Measurements from ENCODE around the gene C22orf23.
"Not testable (repeated sequence)": the region's sequence is repeated elsewhere in the genome, so short reads cannot be mapped to it uniquely, and the experiment has no call there.

The C22orf23 gene

DNA sequence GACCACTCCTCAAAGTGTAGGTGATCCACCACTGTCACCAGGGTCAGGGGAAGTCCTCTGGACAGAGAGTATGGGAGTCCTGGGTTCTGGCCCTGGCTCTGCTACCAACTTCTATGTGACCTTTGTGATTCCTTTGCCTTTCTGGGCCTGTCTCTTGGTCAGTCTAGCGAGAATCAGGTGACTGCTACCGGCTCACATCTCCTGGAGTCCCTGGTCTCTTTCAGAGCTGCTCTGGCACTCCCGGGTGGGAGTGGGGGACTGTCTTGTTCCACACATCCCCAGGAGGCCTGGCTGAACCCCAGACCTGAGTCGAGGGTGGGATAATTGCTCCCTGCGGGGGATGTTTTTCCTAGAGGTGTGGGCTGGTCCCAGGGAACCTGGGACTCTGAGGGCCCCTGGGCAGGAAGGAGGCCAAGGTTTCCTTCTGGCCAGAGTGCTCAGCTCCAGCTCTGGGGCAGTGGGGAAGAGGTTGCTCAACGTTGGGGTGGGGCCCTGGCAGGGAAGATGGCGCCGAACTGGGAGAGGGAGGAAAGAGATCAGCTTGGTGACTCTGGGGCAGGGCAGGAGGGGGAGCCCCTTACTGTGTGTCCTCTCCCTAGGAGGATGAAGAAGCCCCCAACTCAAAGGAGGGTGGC lies 28.9 kb upstream of the C22orf23 start:
- no peak for DNase-seq (ENCODE audit: low spot score)

DNA sequence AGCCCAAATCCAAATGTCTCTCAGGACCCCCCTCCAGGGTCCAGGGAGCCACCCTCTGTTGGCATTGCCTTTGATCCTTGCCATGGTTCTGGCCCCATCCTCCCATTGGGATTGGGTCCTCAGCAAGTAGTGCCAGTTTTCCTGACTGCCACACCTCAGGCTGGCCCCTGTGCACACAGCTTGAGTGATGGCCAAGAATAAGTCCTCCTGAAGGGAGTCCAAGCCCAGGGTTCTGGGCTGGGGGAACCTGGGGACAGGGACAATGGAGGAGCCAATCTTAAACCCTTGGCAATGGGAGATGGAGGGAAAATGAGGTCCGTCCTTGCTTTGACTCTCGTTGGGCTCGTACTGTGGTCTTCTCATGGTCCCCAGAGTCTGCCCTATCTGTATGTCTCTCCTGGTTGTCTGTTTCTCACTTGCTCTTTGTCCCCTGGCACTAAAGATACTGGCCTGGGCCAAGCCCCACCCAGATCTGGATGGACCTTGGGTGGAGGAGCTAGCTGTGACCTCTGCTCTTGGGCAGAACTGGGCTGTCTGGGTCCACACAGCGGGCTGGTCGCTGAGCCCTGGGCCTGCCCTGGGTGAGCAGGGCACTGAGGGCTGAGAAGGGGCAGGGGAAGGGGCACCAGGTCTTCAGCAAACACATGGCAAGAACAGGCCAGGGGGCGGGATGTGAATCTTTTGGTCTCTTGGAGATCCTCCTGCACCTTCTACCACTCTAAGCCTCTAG lies 28.0 kb upstream of the C22orf23 start:
- DNase-seq (ENCODE audit: low spot score) = no peak

DNA sequence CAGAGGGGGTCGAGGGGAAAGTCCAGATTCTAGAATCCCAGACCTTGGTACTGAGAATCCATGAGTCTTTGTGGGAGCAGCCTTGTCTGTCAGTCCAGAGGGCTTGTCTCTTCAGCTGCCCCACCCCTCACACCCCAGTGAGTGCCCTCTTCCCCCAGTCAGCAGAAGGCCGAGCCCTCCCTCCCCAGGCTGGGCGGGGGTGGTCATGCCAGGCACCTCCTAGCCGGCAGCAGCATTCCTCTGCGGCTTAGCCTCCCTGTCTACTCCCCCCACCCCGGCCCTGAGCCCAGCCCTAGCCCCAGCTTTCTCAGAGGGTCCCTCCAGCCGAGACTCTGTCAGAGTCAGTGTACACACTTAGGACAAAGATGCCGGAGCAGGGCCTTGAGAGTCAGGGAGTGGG lies 26.4 kb upstream of the C22orf23 start:
- no peak for DNase-seq (ENCODE audit: low spot score)

DNA sequence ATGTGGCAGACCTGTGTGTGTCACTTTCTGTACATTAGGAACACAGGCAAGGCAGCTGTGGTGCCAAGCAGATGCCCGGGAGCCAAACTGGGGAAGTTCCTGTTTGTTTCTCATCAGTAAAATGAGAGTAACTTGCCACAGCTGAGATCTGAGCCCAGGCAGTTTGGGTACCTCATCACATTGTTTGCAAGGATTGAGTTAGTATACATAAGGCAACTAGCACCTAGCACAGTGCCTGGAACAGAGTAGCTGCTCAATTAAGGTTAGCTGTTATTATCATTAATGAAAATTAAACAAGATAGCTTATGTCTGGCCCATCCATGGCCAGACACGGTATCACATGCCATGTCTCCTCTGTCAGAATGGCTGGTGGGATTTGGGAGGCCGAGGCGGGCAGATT lies 23.1 kb upstream of the C22orf23 start:
- no peak for DNase-seq (ENCODE audit: low spot score)

DNA sequence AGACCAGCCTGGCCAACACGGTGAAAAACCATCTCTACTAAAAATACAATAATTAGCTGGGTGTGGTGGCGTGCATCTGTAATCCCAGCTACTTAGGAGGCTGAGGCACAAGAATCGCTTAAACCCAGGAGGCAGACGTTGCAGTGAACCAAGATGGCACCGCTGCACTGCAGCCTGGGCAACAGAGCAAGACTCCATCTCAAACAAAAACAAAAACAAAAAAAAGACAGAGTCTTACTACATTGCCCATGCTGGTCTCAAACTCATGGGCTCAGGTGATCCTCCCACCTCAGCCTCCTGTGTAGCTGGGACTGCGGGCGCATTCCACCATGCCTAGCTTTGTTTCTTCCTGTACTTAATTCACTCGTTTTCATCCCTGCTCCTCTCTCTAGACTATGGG lies 22.6 kb upstream of the C22orf23 start:
- DNase-seq (ENCODE audit: low spot score) = not testable (repeated sequence)

DNA sequence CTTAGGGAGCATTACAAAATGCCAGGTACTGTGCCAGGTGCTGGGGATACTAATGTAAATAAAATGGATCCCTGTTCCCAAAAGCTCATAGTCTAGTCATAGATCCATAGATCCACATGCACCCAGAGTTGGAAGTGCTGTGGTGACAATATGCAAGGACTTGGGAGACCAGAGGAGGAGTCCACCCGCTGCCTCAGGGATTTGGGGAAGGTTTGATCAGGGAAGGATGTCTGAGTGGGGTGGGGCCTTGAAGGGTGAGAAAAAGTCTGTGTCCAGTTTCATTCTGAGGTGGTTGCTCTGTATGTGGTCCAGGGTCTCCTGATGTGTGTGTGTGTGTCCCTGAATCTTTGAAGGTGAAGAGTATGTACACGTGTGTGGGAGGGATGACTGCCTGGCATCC lies 21.8 kb upstream of the C22orf23 start:
- DNase-seq (ENCODE audit: low spot score) = no peak

DNA sequence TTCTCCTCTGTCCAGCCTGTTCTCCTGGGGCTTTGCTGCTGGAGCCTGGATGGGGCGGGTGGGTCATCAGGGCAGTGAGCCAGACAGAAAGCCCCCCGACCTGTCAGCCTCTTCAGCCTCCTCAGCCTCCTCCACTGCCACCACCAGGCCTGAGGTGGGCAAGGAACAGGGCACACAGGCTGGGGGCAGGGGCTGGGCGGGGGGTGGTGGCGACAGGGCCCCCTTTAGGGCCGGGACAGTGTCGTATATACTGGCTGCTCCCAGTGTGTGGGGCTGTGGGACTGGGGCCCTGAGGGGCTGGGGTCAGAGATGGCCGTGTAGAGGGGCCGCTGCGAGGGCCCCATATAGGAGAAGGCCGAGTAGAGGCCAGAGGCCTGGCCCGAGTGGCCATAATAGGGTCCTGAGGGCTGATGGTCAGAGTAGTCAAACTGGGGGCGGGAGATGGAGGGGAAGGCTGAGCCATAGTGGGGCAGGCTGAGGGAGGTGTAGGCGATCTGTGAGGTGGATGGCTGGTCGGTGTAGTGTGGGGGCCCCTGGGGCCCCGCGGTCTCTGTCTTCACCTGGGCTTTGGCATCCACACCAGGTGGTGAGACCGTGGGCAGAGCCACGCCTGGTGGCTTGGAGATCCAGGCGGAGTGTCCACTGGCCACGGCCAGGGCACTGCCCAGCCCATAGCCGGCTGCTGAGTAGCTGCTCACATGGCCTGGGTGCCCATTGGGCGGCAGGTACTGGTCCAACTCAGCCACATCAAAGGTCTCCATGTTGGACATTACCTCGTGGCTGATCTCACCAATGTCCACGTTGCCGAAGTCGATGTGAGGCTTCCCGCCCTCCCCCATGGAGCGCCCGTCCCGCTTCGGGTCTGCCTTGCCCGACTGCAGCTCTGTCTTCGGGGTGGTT lies 20.1 kb upstream of the C22orf23 start:
- no peak for DNase-seq (ENCODE audit: low spot score)

DNA sequence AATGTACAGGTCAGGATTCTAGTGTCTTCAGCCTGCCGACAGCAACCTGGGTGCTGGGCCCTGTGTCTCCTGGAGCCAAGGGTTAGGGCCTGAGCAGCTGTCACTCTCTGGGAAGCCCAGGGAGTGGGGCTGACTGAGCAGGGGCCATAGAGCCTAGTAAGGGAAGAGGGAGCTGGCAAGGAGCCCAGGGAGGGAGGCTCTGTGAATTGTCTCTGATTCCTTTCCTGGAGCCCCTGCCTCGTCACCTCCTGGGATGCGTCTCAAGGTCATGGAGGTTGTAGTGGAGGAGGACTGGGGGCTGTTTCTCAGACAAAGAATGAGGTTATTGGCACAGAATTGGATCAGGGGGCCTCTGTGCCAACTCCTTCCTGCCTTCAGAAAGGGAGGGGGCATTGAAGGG lies 19.1 kb upstream of the C22orf23 start:
- no peak for DNase-seq (ENCODE audit: low spot score)

DNA sequence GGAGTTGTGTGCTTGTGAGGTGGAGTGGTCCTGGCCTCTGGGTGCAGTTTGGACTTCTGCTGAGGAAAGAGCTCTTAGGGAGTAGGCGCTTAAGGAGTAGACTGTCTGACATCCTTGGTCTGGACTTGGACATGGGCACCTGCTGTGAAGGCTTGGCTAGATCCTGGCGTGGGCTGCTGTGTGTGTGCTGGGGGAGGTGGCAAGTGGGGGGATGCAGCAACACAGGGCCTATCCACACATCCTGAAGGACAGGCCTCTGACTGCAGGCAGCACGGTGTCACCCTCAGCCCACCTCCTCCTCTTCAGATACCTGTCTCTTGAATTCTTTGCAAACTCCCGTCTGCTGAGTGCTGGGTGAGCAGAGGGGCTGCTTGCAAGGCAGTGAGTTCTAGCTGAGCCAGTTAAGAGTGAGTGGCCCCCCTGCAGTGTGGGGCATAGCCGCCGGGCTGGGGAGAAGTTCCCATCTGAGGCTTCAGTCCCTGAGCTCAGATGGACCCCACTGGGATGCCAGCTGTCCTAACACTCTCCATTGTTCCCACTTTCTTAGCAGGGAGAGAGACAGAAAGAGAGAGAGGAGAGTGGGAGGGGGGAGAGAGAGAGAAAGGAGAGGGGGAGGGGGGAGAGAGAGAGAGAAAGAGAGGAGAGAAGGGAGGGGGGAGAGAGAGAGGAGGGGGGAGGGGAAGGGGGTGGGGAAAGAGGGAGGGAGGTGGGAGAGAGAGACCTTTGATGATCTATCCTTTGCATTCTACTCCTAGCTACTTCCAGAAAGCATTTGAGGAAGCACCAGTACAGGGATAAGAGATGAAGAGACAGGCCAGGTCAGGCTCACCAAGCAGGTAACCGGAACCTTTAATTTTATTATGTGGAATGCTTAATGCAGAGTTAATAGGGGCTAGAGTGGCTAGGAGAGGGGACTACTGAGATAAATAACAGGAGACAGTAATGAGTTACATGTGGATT lies 18.4 kb upstream of the C22orf23 start:
- no peak for DNase-seq (ENCODE audit: low spot score)

DNA sequence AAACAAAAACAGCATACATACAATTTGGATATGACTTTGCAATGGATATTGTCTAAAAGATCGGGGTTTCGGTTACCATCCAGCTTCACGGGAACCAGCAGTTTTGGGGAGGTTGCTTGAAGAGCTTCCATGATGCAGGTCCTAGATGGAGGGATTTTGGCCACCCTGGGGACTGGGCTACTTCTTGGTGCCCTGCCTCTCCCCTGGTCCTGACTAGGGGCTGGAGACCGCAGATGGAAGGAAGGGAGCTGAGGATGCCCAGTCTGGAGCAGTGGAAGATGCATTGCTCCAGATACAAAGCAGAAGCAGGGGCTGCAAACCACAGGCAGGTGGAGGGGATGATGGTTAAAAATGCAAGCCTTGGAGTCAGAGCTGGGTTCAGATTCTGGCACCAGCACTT lies 17.5 kb upstream of the C22orf23 start:
- DNase-seq (ENCODE audit: low spot score) = no peak

DNA sequence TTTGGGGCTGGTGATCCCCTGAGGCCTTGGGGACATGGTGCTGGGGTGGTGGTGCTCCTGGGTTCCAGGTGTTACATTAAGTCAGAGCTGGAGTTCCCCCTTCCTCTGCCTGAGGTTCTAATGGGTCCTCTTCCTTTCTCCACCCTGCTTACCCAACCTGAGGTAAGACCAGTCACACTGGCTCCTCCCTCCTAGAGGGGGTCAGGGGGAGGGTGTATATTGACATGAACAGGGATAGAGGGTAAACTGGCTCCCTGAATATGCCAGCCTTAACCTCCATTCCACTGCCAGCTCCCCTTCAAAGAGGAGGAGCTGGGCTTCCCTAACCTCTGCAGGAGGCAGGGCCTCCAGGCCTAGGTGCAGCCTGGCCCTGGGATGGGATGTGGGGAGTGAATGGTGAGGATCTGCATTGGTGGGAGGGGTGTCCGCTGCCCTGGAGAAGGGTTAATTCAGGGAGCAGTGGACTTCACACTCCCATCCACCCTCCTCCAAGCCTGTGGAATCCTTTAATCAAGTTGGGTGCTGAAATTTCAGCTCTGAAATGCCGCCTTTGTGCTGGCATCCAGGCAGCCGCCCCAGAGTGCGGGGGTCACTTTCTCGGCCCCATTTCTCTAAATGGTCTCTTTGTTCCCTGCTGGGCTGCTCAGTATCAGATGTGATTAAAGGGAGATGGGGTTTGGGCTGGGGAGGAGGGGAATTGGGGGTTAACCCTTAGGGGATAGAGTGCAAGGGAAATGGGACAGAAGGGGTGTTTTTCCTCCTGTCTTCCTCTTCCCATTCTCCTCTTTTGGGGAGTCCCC lies 15.3 kb upstream of the C22orf23 start:
- DNase-seq (ENCODE audit: low spot score) = no peak

DNA sequence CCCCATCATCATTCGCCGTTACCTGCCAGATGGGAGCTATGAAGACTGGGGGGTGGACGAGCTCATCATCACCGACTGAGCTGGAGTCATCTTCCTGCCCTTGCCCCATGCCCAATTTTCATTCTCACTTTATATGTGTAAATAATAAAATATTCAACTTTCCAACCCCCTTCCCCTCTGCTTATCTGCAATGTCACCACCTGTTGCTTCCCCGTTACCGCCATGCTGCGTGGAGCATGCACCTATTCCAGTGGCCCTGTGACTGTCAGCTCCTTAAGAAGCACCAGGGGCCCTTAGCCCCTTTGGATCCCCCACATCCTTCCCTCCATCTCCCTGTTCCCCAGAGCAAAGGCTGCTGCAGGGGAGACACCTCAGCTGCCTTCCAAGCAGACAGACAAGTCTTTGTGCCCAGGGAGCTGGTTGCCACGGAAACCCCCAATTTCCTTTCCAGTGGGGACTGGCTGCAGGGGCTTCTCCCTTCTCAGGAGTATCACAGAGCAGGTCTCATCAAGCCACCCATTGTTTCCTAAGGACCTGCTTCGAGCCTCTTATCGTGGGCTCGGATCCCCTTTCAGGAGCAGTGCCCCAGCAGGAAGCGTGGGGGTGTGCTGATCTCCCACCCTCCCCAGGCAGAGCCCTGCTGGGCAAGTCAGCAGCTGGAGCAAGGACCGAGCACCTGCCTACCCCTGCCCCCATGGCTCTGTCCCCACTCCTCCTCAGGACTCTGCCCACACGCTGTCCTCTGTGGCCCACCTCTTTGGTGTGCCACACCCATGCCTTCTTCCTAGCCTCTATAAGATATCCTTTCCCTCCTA lies 14.4 kb upstream of the C22orf23 start:
- DNase-seq (ENCODE audit: low spot score) = no peak

DNA sequence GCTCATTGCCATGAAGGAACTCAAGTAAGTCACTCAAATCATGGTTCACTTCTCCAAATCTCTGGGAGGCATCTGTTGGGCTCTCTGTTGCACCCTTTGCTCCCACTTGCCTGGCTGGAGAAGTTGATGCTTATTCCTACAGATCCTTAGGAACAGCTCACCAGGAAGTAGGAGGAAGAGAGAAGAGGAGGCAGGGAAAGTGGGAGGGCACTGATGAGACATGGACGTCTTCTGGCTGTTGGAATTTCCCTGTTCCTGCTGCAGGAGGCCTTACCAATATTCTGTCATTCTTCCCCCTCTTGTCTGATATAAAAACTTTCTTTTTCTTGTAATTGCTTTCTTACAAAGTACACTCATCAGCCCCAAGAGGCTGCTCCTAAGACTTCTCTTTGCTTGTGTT lies 13.7 kb upstream of the C22orf23 start:
- no peak for DNase-seq (ENCODE audit: low spot score)

DNA sequence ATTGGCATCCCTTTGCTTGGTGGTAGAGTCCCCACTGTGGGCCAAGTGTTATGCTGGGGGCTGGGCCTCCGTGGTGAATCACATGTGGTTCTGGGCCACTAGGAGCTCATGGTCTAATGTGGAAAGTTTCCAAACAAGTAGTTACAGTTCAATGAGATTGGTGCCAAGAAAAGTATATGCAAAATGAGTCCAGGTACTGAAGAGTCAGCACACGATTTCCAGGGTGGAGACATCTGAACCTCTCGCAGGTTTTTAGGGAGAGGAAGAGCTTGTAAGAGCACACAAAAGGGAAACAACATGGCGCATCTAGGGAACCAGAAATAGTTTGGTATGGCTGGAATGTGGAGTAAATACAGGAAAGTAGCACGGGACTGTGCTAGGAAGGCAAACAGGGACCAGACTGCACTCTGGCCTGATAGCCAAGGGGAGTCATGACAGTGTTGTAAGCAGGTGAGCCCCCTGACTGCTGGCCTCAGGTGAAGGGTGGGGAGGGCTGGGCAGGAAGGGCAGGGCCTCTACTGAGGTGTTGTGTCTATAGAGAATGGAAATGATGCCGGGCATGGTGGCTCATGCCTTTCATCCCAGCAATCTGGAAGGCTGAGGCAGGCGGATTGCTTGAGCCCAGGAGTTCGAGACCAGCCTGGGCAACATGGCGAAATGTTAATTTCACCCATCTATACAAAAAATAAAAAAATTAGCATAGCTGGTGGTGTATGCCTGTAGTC lies 12.7 kb upstream of the C22orf23 start:
- DNase-seq (ENCODE audit: low spot score) = no peak

DNA sequence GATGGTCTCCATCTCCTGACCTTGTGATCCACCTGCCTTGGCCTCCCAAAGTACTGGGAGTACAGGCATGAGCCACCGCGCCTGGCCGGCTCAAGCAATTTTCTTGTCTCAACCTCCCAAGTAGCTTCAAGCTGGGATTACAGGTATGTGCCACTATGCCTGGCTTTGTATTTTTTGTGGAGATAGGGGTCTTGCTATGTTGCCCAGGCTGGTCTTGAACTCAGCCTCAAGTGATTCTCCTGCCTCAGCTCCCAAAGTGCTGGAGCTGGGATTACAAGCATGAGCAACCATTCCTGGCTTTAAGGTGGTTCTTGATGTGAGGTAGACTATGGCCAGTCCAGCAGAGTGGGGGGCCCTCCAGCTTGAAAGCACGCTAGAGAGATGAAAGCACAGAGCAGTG lies 7.7 kb upstream of the C22orf23 start:
- no peak for DNase-seq (ENCODE audit: low spot score)

DNA sequence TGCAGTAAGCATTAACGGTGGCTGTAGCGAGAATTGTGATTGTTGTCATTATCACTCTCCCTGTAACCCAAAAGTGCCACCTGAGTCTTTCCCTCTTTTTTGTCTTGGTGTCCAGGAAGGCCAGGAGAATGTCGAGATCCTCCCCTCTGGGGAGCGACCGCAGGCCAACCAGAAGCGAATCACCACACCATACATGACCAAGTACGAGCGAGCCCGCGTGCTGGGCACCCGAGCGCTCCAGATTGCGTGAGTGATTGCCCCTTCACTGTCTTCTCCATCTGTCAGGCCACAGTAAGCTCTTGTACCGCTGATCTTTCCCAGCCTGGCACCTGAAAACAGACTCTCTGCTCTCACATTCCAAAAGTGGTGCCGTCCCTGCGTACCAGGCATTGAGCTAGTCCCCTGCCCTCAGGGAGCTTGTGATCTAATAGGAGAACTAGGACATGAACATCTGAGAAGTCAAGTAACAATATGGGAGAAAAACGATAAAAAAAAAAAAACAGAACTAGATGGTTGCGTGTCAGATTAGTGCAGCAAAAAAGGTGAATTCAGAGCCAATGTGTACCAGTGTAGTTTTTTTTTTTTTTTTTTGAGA lies 5.9 kb upstream of the C22orf23 start:
- no peak for DNase-seq (ENCODE audit: low spot score)

DNA sequence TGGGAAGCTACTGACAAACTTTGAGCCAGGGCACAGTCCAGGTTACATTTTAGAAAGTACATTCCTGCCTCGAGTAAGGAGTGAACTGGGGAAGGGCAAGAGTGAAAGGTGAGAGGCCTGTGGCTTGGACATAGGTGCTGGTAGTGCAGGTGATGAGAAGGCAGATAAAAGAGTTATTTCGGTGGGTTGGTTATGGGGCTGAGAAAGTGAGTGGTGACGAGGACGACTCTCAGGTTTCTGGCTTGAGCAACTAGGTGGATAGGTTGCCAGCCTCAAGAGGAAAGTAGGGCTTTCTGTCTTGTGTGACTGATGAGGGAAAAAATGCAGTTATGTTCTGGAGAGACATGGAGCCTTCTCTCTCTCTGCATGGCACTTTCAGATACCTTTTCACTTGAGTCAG lies 3.8 kb upstream of the C22orf23 start:
- DNase-seq (ENCODE audit: low spot score) = no peak

DNA sequence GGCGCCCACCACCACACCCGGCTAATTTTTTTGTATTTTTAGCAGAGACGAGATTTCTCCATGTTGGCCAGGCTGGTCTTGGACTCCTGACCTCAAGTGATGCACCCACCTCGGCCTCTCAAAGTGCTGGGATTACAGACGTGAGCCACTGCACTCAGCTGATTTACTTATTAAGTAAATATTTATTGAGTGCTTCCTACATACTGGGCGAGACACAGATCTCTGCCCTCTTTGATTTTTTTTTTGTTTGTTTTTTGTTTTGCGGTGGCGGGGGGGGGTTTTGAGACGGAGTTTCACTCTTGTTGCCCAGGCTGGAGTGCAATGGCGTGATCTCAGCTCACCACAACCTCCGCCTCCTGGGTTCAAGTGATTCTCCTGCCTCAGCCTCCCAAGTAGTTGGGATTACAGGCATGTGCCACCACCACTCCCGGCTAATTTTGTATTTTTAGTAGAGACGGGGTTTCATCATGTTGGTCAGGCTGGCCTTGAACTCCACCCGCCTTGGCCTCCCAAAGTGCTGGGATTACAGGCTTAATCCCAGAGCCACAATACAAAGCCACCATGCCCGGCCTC lies 2.5 kb upstream of the C22orf23 start:
- DNase-seq (ENCODE audit: low spot score) = not testable (repeated sequence)

DNA sequence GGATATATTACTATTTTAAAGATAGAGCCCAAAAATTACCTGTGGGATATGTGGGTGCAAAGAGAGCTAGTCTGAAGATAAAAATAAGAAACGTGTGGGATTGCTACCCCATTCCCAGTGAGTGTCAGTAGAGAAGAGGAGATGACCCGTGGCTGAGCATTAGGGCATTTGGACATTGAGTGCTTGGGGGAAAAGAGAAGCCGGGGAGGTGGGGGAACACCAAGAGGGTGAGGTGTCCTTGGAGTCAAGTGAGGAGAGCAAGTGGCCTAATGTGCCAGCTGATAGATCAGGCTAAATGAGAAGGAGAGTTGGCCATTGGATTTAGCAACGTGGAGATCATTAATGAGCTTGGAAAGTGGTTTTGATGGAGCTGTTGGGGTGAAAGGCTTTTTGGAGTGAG lies 1.3 kb upstream of the C22orf23 start:
- DNase-seq (ENCODE audit: low spot score) = peak; percentile 40
